ENCODE measurements around the gene CSNK1G2.

Gene CSNK1G2

DNA sequence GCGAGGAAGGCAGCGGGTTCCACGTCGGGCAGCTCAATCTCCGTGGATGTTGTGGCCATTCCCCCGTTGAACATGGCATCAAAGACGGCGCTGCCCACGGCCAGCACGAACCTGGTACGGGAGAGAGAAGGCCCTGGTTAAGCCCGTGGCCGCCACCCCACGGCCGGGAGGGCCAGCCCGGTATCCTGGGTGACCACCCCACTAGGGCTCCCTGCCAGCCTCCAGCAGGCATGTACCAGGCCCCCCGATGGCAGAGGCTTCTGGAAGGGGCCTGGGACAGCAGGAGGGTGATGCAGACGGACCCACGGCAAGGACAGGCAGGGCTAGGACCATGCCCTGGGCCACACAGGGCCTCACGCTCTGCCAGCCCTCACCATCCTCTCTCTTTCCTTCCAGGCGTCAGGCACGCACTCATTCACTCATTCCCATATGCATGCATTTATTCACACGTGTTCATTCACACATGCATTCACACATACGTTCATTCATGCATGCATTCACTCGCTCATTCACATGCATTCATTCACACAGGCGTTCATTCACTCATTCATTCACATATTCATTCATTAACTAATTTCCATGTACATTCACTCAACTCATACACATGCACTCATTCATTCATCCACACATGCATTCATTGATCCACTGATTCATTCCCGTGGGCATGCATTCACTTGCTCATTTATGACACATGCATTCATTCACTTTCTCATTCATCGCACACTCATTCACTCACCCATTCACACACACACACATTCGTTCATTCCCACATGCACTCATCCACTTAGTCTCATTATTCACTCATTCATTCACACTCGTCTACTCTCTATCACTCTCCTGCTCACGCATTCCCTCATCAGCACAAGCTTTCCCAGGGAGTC lies 56.6 kb downstream of the CSNK1G2 start:
- Histone ChIP-seq H3K36me3 (ENCODE audit: control insufficient read depth in 1 of 2, insufficient read depth in 2 of 2, low read length in 2 of 2) (peaks cover 15 to 26% of the 10 kb centered on the region in 2 experiments), H3K9me3 (ENCODE audit: insufficient read depth, low read depth, low read length) (no peaks in the 10 kb centered on the region), H3K27ac (ENCODE audit: low read depth, low read length) (no peak overlapping the region), H3K79me2 (ENCODE audit: control insufficient read depth, insufficient read depth, low read length, poor library complexity) (no peaks in the 10 kb centered on the region), H3K18ac (ENCODE audit: low read length) (no peak overlapping the region), H3K27me3 (ENCODE audit: insufficient read depth, low read length) (no peaks in the 10 kb centered on the region), H2BK120ac (ENCODE audit: insufficient read depth, low read length, poor library complexity) (no peak overlapping the region), H2AFZ (ENCODE audit: insufficient read depth, low read length, poor library complexity) (no peak overlapping the region), H4K12ac (ENCODE audit: low read depth, low read length) (no peak overlapping the region), H4K91ac (ENCODE audit: low read depth, low read length) (no peak overlapping the region), H3K4ac (ENCODE audit: low read depth, low read length) (no peak overlapping the region), H3K23ac (ENCODE audit: low read length) (no peak overlapping the region), H3K9ac (ENCODE audit: low read length) (no peak overlapping the region), H3K79me1 (ENCODE audit: low read length) (no peaks in the 10 kb centered on the region), H3K4me3 (ENCODE audit: low read depth, low read length) (no peak overlapping the region), H2BK12ac (ENCODE audit: low read length) (no peak overlapping the region), H3K14ac (ENCODE audit: low read length) (no peak overlapping the region), H2BK5ac (ENCODE audit: low read depth, low read length, poor library complexity) (no peak overlapping the region), H3K4me2 (ENCODE audit: low read length) (no peak overlapping the region), H4K8ac (ENCODE audit: low read depth, low read length) (no peak overlapping the region), H3K4me1 (ENCODE audit: control insufficient read depth in 1 of 2, insufficient read depth in 2 of 2, low read length in 2 of 2) (no peaks in the 10 kb centered on the region), H2AK5ac (ENCODE audit: low read length) (no peak overlapping the region)
- 99% methylated on average over 5 of the region's 31 CpGs for WGBS (ENCODE audit: extremely low coverage, insufficient coverage, insufficient read length)
- DNase-seq = no peak

DNA sequence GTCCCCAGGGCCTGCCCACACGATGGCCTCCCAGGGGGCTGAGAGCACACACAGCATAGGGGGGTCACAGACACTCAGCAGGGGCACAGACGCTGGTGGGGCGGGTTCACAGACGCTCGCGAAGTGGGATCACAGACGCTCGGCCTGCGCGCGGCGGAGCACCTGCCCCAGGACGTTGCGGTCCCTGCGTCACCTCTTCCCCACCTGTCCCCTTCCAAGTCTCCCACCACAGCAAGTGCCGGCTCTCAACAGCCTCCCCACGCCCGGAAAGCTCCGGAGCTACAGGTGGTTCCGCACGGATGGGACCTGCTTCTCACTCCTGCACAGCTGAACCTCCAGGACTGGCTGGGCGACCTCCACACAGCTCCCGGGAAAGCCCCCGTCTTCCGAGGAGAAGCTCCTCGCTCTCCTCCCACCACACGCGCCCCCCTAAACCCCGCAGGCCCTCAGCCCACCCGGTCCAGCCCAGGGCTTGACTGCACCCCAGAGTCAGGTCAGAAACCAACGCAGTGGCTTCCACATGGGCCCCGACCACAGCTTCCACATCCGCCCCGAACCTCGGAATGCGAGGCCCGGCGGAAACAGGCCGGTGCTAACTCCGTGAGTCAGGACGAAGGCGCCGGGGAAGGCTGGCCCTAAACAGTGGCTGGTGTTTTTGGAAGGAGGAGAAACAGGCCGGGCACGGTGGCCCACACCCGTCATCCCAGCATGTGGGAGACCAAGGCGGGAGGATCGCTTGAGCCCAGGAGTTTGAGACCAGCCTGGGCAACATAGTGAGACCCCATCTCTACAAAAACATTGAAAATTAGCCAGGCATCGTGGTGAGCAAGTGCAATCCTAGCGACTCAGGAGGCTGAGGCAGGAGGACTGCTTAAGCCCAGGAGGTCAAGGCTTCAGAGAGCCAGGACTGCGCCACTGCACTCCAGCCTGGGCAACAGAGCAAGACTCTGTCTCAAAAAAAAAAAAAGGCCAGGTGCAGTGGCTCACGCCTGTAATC lies 58.0 kb downstream of the CSNK1G2 start:
- no peak overlapping the region for H4K8ac ChIP-seq (ENCODE audit: low read depth, low read length)
- no peak overlapping the region for H3K9ac ChIP-seq (ENCODE audit: low read length)
- no peaks in the 10 kb centered on the region for H3K4me1 ChIP-seq (ENCODE audit: control insufficient read depth in 1 of 2, insufficient read depth in 2 of 2, low read length in 2 of 2)
- H3K79me2 ChIP-seq (ENCODE audit: control insufficient read depth, insufficient read depth, low read length, poor library complexity) = no peaks in the 10 kb centered on the region
- no peak overlapping the region for H3K27ac ChIP-seq (ENCODE audit: low read depth, low read length)
- H3K23ac ChIP-seq (ENCODE audit: low read length) = no peak overlapping the region
- no peaks in the 10 kb centered on the region for H3K79me1 ChIP-seq (ENCODE audit: low read length)
- no peak overlapping the region for H2AK5ac ChIP-seq (ENCODE audit: low read length)
- no peak overlapping the region for H4K91ac ChIP-seq (ENCODE audit: low read depth, low read length)
- no peak overlapping the region for H4K12ac ChIP-seq (ENCODE audit: low read depth, low read length)
- no peak overlapping the region for H2BK5ac ChIP-seq (ENCODE audit: low read depth, low read length, poor library complexity)
- no peak for DNase-seq
- H3K27me3 ChIP-seq (ENCODE audit: insufficient read depth, low read length) = no peaks in the 10 kb centered on the region
- H3K18ac ChIP-seq (ENCODE audit: low read length) = no peak overlapping the region
- H3K36me3 ChIP-seq (ENCODE audit: control insufficient read depth in 1 of 2, insufficient read depth in 2 of 2, low read length in 2 of 2) = peaks cover 11 to 21% of the 10 kb centered on the region in 2 experiments
- no peak overlapping the region for H3K4me3 ChIP-seq (ENCODE audit: low read depth, low read length)
- H3K4me2 ChIP-seq (ENCODE audit: low read length) = no peak overlapping the region
- H3K14ac ChIP-seq (ENCODE audit: low read length) = no peak overlapping the region
- no peak overlapping the region for H2BK120ac ChIP-seq (ENCODE audit: insufficient read depth, low read length, poor library complexity)
- no peak overlapping the region for H2BK12ac ChIP-seq (ENCODE audit: low read length)
- H2AFZ ChIP-seq (ENCODE audit: insufficient read depth, low read length, poor library complexity) = no peak overlapping the region
- WGBS (ENCODE audit: extremely low coverage, insufficient coverage, insufficient read length) = no CpG with 5 or more reads among the region's 52 CpGs
- H3K9me3 ChIP-seq (ENCODE audit: insufficient read depth, low read depth, low read length) = no peaks in the 10 kb centered on the region
- no peak overlapping the region for H3K4ac ChIP-seq (ENCODE audit: low read depth, low read length)

GRCh38 chr19:1999856-2000515 lies 59.0 kb downstream of the CSNK1G2 start:
- Histone ChIP-seq H4K12ac (ENCODE audit: low read depth, low read length) (no peak overlapping the region), H3K18ac (ENCODE audit: low read length) (no peak overlapping the region), H3K79me1 (ENCODE audit: low read length) (no peaks in the 10 kb centered on the region), H3K23ac (ENCODE audit: low read length) (no peak overlapping the region), H3K36me3 (ENCODE audit: control insufficient read depth in 1 of 2, insufficient read depth in 2 of 2, low read length in 2 of 2) (peaks cover 11 to 21% of the 10 kb centered on the region in 2 experiments), H3K4me2 (ENCODE audit: low read length) (no peak overlapping the region), H2AK5ac (ENCODE audit: low read length) (no peak overlapping the region), H3K4me3 (ENCODE audit: low read depth, low read length) (no peak overlapping the region), H3K9ac (ENCODE audit: low read length) (no peak overlapping the region), H2BK120ac (ENCODE audit: insufficient read depth, low read length, poor library complexity) (no peak overlapping the region), H3K4me1 (ENCODE audit: control insufficient read depth in 1 of 2, insufficient read depth in 2 of 2, low read length in 2 of 2) (no peaks in the 10 kb centered on the region), H3K4ac (ENCODE audit: low read depth, low read length) (no peak overlapping the region), H3K14ac (ENCODE audit: low read length) (no peak overlapping the region), H2BK5ac (ENCODE audit: low read depth, low read length, poor library complexity) (no peak overlapping the region), H2BK12ac (ENCODE audit: low read length) (no peak overlapping the region), H3K9me3 (ENCODE audit: insufficient read depth, low read depth, low read length) (no peaks in the 10 kb centered on the region), H3K79me2 (ENCODE audit: control insufficient read depth, insufficient read depth, low read length, poor library complexity) (no peaks in the 10 kb centered on the region), H4K91ac (ENCODE audit: low read depth, low read length) (no peak overlapping the region), H4K8ac (ENCODE audit: low read depth, low read length) (no peak overlapping the region), H3K27ac (ENCODE audit: low read depth, low read length) (no peak overlapping the region), H3K27me3 (ENCODE audit: insufficient read depth, low read length) (no peaks in the 10 kb centered on the region), H2AFZ (ENCODE audit: insufficient read depth, low read length, poor library complexity) (no peak overlapping the region)
- no CpG with 5 or more reads among the region's 26 CpGs for WGBS (ENCODE audit: extremely low coverage, insufficient coverage, insufficient read length)
- DNase-seq = no peak

DNA sequence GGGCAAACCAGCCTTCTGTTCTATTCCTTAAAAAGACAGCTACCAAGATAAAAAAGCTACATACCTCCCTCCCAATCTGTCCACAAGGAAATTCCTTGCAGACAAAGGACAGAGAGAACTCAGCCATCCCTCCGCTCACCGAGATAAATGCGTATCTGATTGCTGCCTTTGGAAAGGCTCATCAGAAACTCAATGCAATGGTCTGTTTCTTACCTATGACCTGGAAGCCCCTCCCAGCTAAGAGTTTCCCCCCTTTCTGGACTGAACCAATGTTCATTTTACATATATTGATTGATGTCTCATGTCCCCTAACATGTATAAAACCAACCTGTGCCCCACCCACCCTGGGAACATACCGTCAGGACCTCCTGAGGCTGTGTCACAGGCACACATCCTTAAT lies 62.9 kb downstream of the CSNK1G2 start:
- H3K27me3 ChIP-seq (ENCODE audit: insufficient read depth, low read length) = no peaks in the 10 kb centered on the region
- no CpG with 5 or more reads among the region's 4 CpGs for WGBS (ENCODE audit: extremely low coverage, insufficient coverage, insufficient read length)

More for the DNA sequence above, 62.9 kb downstream of the CSNK1G2 start:
- no peak overlapping the region for H3K4ac ChIP-seq (ENCODE audit: low read depth, low read length)
- H3K36me3 ChIP-seq (ENCODE audit: control insufficient read depth in 1 of 2, insufficient read depth in 2 of 2, low read length in 2 of 2) = peaks cover 11 to 16% of the 10 kb centered on the region in 2 experiments
- no peak overlapping the region for H3K14ac ChIP-seq (ENCODE audit: low read length)
- no peak overlapping the region for H4K12ac ChIP-seq (ENCODE audit: low read depth, low read length)
- no peak for DNase-seq
- H3K23ac ChIP-seq (ENCODE audit: low read length) = no peak overlapping the region
- no peaks in the 10 kb centered on the region for H3K79me1 ChIP-seq (ENCODE audit: low read length)
- H3K9ac ChIP-seq (ENCODE audit: low read length) = no peak overlapping the region
- no peak overlapping the region for H3K18ac ChIP-seq (ENCODE audit: low read length)
- no peak overlapping the region for H3K27ac ChIP-seq (ENCODE audit: low read depth, low read length)
- H2BK12ac ChIP-seq (ENCODE audit: low read length) = no peak overlapping the region
- H2BK5ac ChIP-seq (ENCODE audit: low read depth, low read length, poor library complexity) = no peak overlapping the region
- H2BK120ac ChIP-seq (ENCODE audit: insufficient read depth, low read length, poor library complexity) = no peak overlapping the region
- H4K8ac ChIP-seq (ENCODE audit: low read depth, low read length) = no peak overlapping the region
- H2AK5ac ChIP-seq (ENCODE audit: low read length) = no peak overlapping the region
- no peaks in the 10 kb centered on the region for H3K4me1 ChIP-seq (ENCODE audit: control insufficient read depth in 1 of 2, insufficient read depth in 2 of 2, low read length in 2 of 2)
- no peak overlapping the region for H3K4me3 ChIP-seq (ENCODE audit: low read depth, low read length)
- H3K9me3 ChIP-seq (ENCODE audit: insufficient read depth, low read depth, low read length) = no peaks in the 10 kb centered on the region
- H2AFZ ChIP-seq (ENCODE audit: insufficient read depth, low read length, poor library complexity) = no peak overlapping the region
- no peaks in the 10 kb centered on the region for H3K79me2 ChIP-seq (ENCODE audit: control insufficient read depth, insufficient read depth, low read length, poor library complexity)
- H3K4me2 ChIP-seq (ENCODE audit: low read length) = no peak overlapping the region
- no peak overlapping the region for H4K91ac ChIP-seq (ENCODE audit: low read depth, low read length)
